ENCODE results near the gene CDA. TPM values are rescaled to one million over a fixed set of nuclear protein-coding genes. Genes with fewer than 3 reads are reported as not detected.

Gene CDA
- total and polyA plus RNA-seq, 2 experiments from 2014 or later, result 2.5 to 13.6 TPM

DNA sequence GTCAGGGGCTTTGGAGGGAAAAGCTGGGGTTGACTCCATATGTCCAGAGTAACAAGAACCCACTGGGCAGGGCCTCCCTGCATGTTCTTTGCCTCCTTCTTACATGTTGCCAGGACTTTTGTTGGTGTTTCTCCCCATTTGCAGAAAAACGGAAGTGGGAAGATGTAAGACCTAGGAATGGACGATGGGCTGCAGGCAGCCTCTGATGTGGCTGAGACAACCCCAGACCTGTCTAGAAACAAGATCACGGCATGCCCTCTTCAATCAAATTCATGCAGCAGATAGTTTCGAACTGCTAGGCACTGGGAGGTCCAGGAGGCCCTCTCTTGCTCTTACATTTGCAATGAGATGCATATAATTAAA, 33.2 kb upstream of the CDA start (continued):
- TF ChIP-seq EZH2phosphoT487 (IDR thresholded peaks at IDR 0.05; ENCODE audit: unreplicated experiment), result no peak
- no peak for TF ChIP-seq POLR2AphosphoS5 (IDR thresholded peaks at IDR 0.05; ENCODE audit: low read depth)
- TF ChIP-seq JUNB (IDR thresholded peaks at IDR 0.05; ENCODE audit: unreplicated experiment), result no peak
- TF ChIP-seq NANOG (IDR thresholded peaks at IDR 0.05; ENCODE audit: borderline replicate concordance), result no peak
- TF ChIP-seq, protein P1, sequence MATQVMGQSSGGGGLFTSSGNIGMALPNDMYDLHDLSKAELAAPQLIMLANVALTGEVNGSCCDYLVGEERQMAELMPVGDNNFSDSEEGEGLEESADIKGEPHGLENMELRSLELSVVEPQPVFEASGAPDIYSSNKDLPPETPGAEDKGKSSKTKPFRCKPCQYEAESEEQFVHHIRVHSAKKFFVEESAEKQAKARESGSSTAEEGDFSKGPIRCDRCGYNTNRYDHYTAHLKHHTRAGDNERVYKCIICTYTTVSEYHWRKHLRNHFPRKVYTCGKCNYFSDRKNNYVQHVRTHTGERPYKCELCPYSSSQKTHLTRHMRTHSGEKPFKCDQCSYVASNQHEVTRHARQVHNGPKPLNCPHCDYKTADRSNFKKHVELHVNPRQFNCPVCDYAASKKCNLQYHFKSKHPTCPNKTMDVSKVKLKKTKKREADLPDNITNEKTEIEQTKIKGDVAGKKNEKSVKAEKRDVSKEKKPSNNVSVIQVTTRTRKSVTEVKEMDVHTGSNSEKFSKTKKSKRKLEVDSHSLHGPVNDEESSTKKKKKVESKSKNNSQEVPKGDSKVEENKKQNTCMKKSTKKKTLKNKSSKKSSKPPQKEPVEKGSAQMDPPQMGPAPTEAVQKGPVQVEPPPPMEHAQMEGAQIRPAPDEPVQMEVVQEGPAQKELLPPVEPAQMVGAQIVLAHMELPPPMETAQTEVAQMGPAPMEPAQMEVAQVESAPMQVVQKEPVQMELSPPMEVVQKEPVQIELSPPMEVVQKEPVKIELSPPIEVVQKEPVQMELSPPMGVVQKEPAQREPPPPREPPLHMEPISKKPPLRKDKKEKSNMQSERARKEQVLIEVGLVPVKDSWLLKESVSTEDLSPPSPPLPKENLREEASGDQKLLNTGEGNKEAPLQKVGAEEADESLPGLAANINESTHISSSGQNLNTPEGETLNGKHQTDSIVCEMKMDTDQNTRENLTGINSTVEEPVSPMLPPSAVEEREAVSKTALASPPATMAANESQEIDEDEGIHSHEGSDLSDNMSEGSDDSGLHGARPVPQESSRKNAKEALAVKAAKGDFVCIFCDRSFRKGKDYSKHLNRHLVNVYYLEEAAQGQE (IDR thresholded peaks at IDR 0.05; ENCODE audit: unreplicated experiment), result no peak

DNA sequence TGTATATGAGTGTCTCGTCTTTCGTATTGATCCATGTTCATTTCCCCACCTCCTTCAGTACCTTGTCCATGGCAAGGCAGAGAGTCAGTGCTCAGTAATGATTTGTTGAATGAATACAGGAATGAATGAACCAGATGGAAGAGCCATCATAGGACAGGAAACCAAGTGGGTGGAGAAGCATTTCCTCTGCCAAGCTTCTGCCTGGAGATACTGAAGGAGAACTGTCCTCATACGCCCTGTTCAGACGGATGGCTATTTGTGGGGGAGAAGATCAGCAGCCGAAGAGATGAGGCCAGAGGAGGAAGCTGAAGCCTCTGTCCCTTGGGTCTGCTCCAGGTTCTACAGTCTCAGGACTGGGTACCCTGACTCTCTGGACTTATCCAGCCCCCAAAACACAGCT, 30.7 kb upstream of the CDA start:
- no peak overlapping the region for H3K27ac ChIP-seq (ENCODE audit: low read depth)
- H3K36me3 ChIP-seq (ENCODE audit: insufficient read depth), result no peaks in the 10 kb centered on the region
- H3K4me1 ChIP-seq (ENCODE audit: insufficient read depth), result peaks cover 3% of the 10 kb centered on the region; the same call in 1 of the 2 replicates
- no peaks in the 10 kb centered on the region for H3K9me3 Mint-ChIP-seq
- no peak overlapping the region for H3K4me2 ChIP-seq
- H3F3A ChIP-seq (replicated peaks; ENCODE audit: low read depth), result 0 out of 2 replicates have a peak, but pooled peaks cover 3% of the 10 kb centered on the region
- peaks cover 6% of the 10 kb centered on the region; the same call in 2 of the 3 replicates for H3K4me1 Mint-ChIP-seq
- peaks cover 37% of the 10 kb centered on the region for H3K27me3 ChIP-seq (ENCODE audit: insufficient read depth)
- H2AFZ ChIP-seq, result no peak overlapping the region
- H4K20me1 ChIP-seq (replicated peaks; ENCODE audit: insufficient read depth), result no peaks in the 10 kb centered on the region
- no peaks in the 10 kb centered on the region for H3K79me2 ChIP-seq (replicated peaks; ENCODE audit: insufficient read depth)
- ATAC-seq (no peak), DNase-seq (ENCODE audit: low spot score) (no peak)
- peaks cover 28% of the 10 kb centered on the region for H3K27me3 Mint-ChIP-seq (ENCODE audit: insufficient read depth, low read depth, poor library complexity)
- H3K27ac Mint-ChIP-seq, result no peak overlapping the region
- no peaks in the 10 kb centered on the region for H3K36me3 Mint-ChIP-seq (ENCODE audit: low read depth)
- H3K9me2 ChIP-seq (ENCODE audit: insufficient read depth), result no peaks in the 10 kb centered on the region
- no peak overlapping the region for H3K4me3 Mint-ChIP-seq
- no peak overlapping the region for H3K4me3 ChIP-seq
- TF ChIP-seq ZNF331 (CRISPR knock-in tag; IDR thresholded peaks at IDR 0.05; ENCODE audit: low read depth) (no peak), JUNB (IDR thresholded peaks at IDR 0.05; ENCODE audit: unreplicated experiment) (no peak), ZNF114 (CRISPR knock-in tag; IDR thresholded peaks at IDR 0.05) (no peak), ETS1 (IDR thresholded peaks at IDR 0.05) (no peak), EZH2phosphoT487 (IDR thresholded peaks at IDR 0.05; ENCODE audit: unreplicated experiment) (no peak), CREB1 (CRISPR knock-in tag; IDR thresholded peaks at IDR 0.05; ENCODE audit: low read depth) (no peak), STAT1 (IDR thresholded peaks at IDR 0.05; ENCODE audit: unreplicated experiment) (no peak)
- TF ChIP-seq, protein P2, sequence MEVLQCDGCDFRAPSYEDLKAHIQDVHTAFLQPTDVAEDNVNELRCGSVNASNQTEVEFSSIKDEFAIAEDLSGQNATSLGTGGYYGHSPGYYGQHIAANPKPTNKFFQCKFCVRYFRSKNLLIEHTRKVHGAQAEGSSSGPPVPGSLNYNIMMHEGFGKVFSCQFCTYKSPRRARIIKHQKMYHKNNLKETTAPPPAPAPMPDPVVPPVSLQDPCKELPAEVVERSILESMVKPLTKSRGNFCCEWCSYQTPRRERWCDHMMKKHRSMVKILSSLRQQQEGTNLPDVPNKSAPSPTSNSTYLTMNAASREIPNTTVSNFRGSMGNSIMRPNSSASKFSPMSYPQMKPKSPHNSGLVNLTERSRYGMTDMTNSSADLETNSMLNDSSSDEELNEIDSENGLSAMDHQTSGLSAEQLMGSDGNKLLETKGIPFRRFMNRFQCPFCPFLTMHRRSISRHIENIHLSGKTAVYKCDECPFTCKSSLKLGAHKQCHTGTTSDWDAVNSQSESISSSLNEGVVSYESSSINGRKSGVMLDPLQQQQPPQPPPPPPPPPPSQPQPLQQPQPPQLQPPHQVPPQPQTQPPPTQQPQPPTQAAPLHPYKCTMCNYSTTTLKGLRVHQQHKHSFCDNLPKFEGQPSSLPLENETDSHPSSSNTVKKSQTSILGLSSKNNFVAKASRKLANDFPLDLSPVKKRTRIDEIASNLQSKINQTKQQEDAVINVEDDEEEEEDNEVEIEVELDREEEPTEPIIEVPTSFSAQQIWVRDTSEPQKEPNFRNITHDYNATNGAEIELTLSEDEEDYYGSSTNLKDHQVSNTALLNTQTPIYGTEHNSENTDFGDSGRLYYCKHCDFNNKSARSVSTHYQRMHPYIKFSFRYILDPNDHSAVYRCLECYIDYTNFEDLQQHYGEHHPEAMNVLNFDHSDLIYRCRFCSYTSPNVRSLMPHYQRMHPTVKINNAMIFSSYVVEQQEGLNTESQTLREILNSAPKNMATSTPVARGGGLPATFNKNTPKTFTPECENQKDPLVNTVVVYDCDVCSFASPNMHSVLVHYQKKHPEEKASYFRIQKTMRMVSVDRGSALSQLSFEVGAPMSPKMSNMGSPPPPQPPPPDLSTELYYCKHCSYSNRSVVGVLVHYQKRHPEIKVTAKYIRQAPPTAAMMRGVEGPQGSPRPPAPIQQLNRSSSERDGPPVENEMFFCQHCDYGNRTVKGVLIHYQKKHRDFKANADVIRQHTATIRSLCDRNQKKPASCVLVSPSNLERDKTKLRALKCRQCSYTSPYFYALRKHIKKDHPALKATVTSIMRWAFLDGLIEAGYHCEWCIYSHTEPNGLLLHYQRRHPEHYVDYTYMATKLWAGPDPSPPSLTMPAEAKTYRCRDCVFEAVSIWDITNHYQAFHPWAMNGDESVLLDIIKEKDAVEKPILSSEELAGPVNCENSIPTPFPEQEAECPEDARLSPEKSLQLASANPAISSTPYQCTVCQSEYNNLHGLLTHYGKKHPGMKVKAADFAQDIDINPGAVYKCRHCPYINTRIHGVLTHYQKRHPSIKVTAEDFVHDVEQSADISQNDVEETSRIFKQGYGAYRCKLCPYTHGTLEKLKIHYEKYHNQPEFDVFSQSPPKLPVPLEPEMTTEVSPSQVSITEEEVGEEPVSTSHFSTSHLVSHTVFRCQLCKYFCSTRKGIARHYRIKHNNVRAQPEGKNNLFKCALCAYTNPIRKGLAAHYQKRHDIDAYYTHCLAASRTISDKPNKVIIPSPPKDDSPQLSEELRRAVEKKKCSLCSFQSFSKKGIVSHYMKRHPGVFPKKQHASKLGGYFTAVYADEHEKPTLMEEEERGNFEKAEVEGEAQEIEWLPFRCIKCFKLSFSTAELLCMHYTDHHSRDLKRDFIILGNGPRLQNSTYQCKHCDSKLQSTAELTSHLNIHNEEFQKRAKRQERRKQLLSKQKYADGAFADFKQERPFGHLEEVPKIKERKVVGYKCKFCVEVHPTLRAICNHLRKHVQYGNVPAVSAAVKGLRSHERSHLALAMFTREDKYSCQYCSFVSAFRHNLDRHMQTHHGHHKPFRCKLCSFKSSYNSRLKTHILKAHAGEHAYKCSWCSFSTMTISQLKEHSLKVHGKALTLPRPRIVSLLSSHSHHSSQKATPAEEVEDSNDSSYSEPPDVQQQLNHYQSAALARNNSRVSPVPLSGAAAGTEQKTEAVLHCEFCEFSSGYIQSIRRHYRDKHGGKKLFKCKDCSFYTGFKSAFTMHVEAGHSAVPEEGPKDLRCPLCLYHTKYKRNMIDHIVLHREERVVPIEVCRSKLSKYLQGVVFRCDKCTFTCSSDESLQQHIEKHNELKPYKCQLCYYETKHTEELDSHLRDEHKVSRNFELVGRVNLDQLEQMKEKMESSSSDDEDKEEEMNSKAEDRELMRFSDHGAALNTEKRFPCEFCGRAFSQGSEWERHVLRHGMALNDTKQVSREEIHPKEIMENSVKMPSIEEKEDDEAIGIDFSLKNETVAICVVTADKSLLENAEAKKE (CRISPR knock-in tag; IDR thresholded peaks at IDR 0.05), result no peak
- TF ChIP-seq, protein P1 (IDR thresholded peaks at IDR 0.05; ENCODE audit: unreplicated experiment), result no peak

All from GM23338 (cell line).